ENCODE results near the gene EXOSC6.
A peak's percentile ranks its signal among the peaks of the same experiment; 100 is the strongest.

GRCh38 chr16:70251629-70252354, at the start of gene EXOSC6:
- TF ChIP-seq CTCF (IDR thresholded peaks at IDR 0.05) (peak; percentile 81 to 95 (median 94)), POLR2A (IDR thresholded peaks at IDR 0.05) (peak; percentile 79)
